GM18508 (cell line): Measurements from ENCODE around the gene KICS2.

Experiments used
- ATAC-seq: cut with Tn5 transposase; IDR thresholded peaks from one replicate; pipeline ENCODE4 v1.9.1; 2021; ENCODE audit warnings: moderate number of reproducible peaks; ENCODE audit not compliant: insufficient read depth, unreplicated experiment

KICS2 gene

DNA sequence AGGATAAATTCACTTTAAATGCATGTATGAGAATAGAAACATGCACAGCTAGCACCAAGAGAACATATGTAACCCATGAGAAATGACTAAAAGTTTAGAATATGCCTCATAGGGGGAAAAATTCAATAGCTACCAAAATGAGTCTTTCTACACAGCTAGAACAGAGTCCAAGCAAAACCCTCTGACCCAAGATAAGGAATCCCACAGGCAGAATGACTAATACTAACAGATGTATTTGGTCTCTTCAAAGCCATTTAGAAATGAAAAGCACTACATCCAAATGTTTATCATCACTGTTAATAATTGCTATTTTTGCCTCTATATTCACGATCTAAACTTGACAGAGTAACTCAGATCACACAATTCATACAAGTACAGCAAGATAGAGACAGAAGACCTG, 44.0 kb downstream of the KICS2 start:
- ATAC-seq, result no peak

- no peak for ATAC-seq
These were observed 45.1 kb downstream of the KICS2 start for GRCh38 chr12:64177001-64177400.

DNA sequence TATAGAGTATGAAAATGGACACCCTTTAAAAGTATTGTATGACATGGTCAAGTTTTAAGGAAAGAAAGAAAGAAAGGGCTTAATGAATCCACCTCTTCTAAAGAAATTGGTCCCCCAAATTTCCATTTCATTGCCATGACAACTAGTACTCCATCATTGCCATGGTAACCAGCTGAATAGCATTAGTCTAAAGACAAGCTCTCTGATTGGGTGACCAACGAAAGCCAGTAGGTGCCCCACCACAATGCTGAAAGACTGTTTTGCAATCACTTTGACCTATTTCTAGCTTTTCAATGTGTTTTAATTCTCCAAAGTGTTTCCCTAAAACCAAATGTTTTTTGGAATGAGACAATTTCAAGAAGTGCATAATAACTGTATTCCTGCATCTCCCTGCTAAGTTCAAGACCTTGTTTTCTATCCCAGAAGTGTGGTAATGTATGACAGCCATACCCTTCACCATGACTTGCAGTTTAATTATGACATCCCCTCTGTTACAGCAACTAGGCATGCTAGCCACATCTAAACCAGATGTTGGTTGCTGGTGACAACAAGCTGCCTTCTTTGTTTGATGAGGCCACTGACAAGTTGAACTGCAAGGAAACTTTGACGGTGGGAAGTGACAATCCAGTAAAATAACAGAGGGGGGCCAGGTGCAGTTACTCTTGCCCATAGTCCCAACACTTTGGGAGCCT, 46.7 kb downstream of the KICS2 start:
- ATAC-seq, result no peak

DNA sequence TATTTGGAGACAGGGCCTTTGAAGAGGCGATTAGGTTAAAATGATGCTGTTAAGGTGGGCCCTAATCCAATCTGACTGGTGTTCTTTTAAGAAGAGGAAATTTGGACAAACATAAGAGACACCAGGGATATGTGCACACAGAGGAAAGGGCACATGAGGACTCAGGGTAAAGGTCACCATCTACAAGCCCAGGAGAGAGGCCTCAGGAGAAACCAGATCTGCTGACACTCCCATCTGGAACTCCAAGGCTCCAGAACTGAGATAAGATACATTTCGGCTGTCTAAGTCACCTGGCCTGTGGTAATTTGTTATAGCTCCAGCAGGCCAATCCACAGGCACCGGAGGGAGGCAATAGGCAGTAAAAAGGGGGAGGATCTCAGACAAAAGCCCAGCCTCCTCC, 48.6 kb downstream of the KICS2 start:
- no peak for ATAC-seq
